CD14-positive monocyte (primary cell): ENCODE results near the gene KCNQ1. TPM values are rescaled to one million over a fixed set of nuclear protein-coding genes. Genes with fewer than 3 reads are reported as not detected.

Experiments used
- DNase-seq, 3 donors: peaks; one replicate each; pipeline ENCODE4 v3.0.0-alpha.2; 2011 to 2022
- H2AFZ ChIP-seq: 2 replicates; pipeline ENCODE4 v1.6.0; 2012; ENCODE audit warnings: mild to moderate bottlenecking, low read depth, low read length, inconsistent platforms; ENCODE audit not compliant: insufficient read depth, poor library complexity, severe bottlenecking
- H3K27ac ChIP-seq, 2 donors: 1 replicate in 1 of 2; 2 replicates in 1 of 2; pipeline ENCODE4 v1.5.1; 2012 to 2013; ENCODE audit warnings: low read length in 2 of 2, control low read depth in 1 of 2, inconsistent platforms in 1 of 2, low read depth in 1 of 2, mild to moderate bottlenecking in 1 of 2
- H3K27me3 ChIP-seq, 2 donors: one replicate each; pipeline versions ENCODE4 v1.6.0 to v1.6.1; 2011 to 2013; ENCODE audit warnings: low read length in 2 of 2; ENCODE audit not compliant: control insufficient read depth in 2 of 2, insufficient read depth in 2 of 2
- H3K36me3 ChIP-seq, 2 donors: replicated peaks in 1 of 2; 1 replicate in 1 of 2; 2 replicates in 1 of 2; pipeline versions ENCODE4 v1.5.1 to v1.6.1; 2012 to 2013; ENCODE audit warnings: low read length in 2 of 2, control low read depth in 1 of 2, inconsistent platforms in 1 of 2, mild to moderate bottlenecking in 1 of 2; ENCODE audit not compliant: insufficient read depth in 2 of 2, control insufficient read depth in 1 of 2
- H3K4me1 ChIP-seq, 2 donors: 1 replicate in 1 of 2; 2 replicates in 1 of 2; pipeline versions ENCODE4 v1.5.1 to v1.6.1; 2012 to 2013; ENCODE audit warnings: low read length in 2 of 2, control low read depth in 1 of 2, inconsistent platforms in 1 of 2, mild to moderate bottlenecking in 1 of 2, moderate library complexity in 1 of 2; ENCODE audit not compliant: insufficient read depth in 2 of 2, control insufficient read depth in 1 of 2
- H3K4me2 ChIP-seq: replicated peaks from 2 replicates; pipeline ENCODE3; 2012; ENCODE audit warnings: low read length, moderate library complexity, mild to moderate bottlenecking; ENCODE audit not compliant: poor library complexity, severe bottlenecking; ENCODE audit errors: extremely low read depth
- H3K4me3 ChIP-seq, 3 experiments: fragments of 200-600 bp in 1 of 3; sonication (generic) in 1 of 3; replicated peaks in 1 of 3; 1 replicate in 2 of 3; 2 replicates in 1 of 3; pipeline ENCODE4 v1.5.1; 2011 to 2013; ENCODE audit warnings: low read length in 3 of 3, mild to moderate bottlenecking in 3 of 3, control low read depth in 2 of 3, low read depth in 2 of 3, inconsistent platforms in 1 of 3, moderate library complexity in 1 of 3
- H3K79me2 ChIP-seq: 2 replicates; pipeline ENCODE4 v1.6.0; 2012; ENCODE audit warnings: mild to moderate bottlenecking, control low read depth, inconsistent platforms, low read length, moderate library complexity; ENCODE audit not compliant: insufficient read depth
- H3K9ac ChIP-seq: 2 replicates; pipeline ENCODE4 v1.6.0; 2017; ENCODE audit warnings: low read length, mild to moderate bottlenecking; ENCODE audit not compliant: insufficient read depth, poor library complexity, severe bottlenecking
- H3K9me3 ChIP-seq, 2 donors: replicated peaks in 1 of 2; 1 replicate in 1 of 2; 2 replicates in 1 of 2; pipeline versions ENCODE4 v1.5.1 to v1.6.1; 2012 to 2013; ENCODE audit warnings: low read length in 2 of 2, control low read depth in 1 of 2; ENCODE audit not compliant: control insufficient read depth in 1 of 2, insufficient read depth in 1 of 2
- H4K20me1 ChIP-seq: 2 replicates; pipeline ENCODE4 v1.6.0; 2012; ENCODE audit warnings: mild to moderate bottlenecking, low read length, control low read depth, moderate library complexity; ENCODE audit not compliant: insufficient read depth
- H3K27ac Mint-ChIP-seq, 7 donors: one replicate each; pipeline ENCODE4 v1.8.0; 2020; ENCODE audit warnings: mild to moderate bottlenecking in 7 of 7, mixed read lengths in 7 of 7, moderate library complexity in 6 of 7, inconsistent platforms in 2 of 7
- H3K27me3 Mint-ChIP-seq, 3 donors: one replicate each; pipeline ENCODE4 v1.8.0; 2021 to 2022; ENCODE audit warnings: low read depth in 3 of 3, mild to moderate bottlenecking in 3 of 3, mixed read lengths in 3 of 3, moderate library complexity in 3 of 3, inconsistent platforms in 1 of 3
- H3K36me3 Mint-ChIP-seq, 2 donors: one replicate each; pipeline ENCODE4 v1.8.0; 2020; ENCODE audit warnings: mixed read lengths in 2 of 2, inconsistent platforms in 1 of 2, mild to moderate bottlenecking in 1 of 2
- H3K4me1 Mint-ChIP-seq: one replicate; pipeline ENCODE4 v1.8.0; 2020; ENCODE audit warnings: mild to moderate bottlenecking, mixed read lengths
- H3K4me3 Mint-ChIP-seq, 2 donors: one replicate each; pipeline ENCODE4 v1.8.0; 2020; ENCODE audit warnings: mild to moderate bottlenecking in 2 of 2, mixed read lengths in 2 of 2, moderate library complexity in 1 of 2
- H3K9me3 Mint-ChIP-seq, 7 donors: one replicate each; pipeline ENCODE4 v1.8.0; 2020 to 2022; ENCODE audit warnings: mixed read lengths in 7 of 7, mild to moderate bottlenecking in 6 of 7, moderate library complexity in 6 of 7, inconsistent platforms in 2 of 7
- WGBS: methylation state at CpG from one replicate; pipeline ENCODE4 v1.1.5; 2013; ENCODE audit warnings: missing lambda C conversion rate; ENCODE audit not compliant: insufficient coverage; 5-methylcytosine and 5-hydroxymethylcytosine counted together
- intact Hi-C, 2 donors: fragments of 100-400 bp; cut with micrococcal nuclease; formaldehyde crosslinking; loops; one replicate each; pipeline versions ENCODE4 v1.15.0 to v1.15.1; 2023
- polyA plus RNA-seq, 3 donors: library from polyadenylated mRNA; depleted of rRNA in 1 of 3; unstranded in 2 of 3; stranded (reverse) in 1 of 3; fragments of 300-500 nt in 2 of 3; fragments of >200 nt in 1 of 3; fragmentation: Illumina TruSeq in 2 of 3; gene quantifications; 1 replicate in 2 of 3; 2 replicates in 1 of 3; pipeline ENCODE4 v1.2.3, GENCODE V29; 2012 to 2021
- TF ChIP-seq, protein P1 (sequence below): fragments of 200-600 bp; IDR thresholded peaks from one replicate; pipeline ENCODE4 v1.8.0; 2022; ENCODE audit warnings: antibody characterized with exemption, mild to moderate bottlenecking

The KCNQ1 gene
- polyA plus RNA-seq, 3 donors: 14.9 to 31.8 (median 21.6) TPM

DNA sequence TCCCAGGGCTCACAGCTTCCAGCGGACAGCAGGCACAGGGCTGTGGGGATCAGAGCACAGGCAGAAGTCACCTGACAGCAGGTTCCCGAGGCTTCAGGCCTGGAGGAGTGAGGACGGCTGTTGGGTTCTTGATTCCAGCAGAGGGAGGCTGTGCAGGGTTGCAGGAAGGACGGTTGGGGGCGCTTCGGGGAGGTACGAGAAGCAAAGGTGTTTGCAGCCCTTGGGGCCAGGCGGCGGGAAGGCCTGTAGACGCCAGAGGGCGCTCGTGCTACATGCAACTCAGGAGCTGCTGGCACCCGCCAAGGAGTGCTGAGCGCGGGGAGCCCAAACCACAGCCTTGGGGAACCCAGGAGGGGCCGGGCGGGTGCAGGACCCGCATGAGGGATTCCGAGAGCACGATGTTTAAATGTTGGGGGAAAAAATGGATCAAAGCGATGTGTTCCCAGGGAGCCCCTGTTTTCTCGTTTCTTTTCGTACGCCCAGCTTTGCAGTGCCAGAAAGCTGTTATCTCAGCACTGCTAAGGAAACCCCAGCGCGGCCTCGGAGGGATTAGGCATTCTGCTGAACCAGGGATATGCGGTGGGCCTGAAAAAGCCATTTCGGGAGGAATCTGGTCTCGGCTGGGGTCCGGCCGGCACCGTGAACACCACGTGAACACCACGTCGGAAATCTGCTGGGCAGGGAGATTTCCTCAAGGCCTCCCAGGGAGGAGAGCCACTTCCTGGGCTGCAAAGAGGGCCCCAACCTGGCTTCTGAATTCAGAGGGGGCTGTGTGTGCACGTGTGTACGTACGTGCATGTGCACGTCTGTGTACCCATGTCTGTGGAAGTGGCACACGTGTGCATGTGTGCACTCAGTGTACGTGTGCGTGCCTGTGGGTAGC lies 88.1 kb downstream of the KCNQ1 start:
- Histone ChIP-seq H3K27ac (peak overlapping the region; percentile 15 to 63), H3K4me3 (peak overlapping the region in 2 of 3 experiments; percentile 25 to 71), H4K20me1 (peaks cover 100% of the 10 kb centered on the region), H3K36me3 (peaks cover 19 to 33% of the 10 kb centered on the region in 2 donors), H3K9me3 (no peaks in the 10 kb centered on the region), H3K4me1 (peaks cover 31 to 39% of the 10 kb centered on the region in 2 donors), H3K79me2 (peaks cover 20% of the 10 kb centered on the region), H3K27me3 (no peaks in the 10 kb centered on the region), H2AFZ (no peak overlapping the region), H3K4me2 (peak overlapping the region; percentile 80), H3K9ac (peak overlapping the region; percentile 10)
- peak overlapping the region; percentile 71 to 91 for H3K4me3 Mint-ChIP-seq
- WGBS: 3% methylated on average over 42 of the region's 43 CpGs
- TF ChIP-seq, protein P1, sequence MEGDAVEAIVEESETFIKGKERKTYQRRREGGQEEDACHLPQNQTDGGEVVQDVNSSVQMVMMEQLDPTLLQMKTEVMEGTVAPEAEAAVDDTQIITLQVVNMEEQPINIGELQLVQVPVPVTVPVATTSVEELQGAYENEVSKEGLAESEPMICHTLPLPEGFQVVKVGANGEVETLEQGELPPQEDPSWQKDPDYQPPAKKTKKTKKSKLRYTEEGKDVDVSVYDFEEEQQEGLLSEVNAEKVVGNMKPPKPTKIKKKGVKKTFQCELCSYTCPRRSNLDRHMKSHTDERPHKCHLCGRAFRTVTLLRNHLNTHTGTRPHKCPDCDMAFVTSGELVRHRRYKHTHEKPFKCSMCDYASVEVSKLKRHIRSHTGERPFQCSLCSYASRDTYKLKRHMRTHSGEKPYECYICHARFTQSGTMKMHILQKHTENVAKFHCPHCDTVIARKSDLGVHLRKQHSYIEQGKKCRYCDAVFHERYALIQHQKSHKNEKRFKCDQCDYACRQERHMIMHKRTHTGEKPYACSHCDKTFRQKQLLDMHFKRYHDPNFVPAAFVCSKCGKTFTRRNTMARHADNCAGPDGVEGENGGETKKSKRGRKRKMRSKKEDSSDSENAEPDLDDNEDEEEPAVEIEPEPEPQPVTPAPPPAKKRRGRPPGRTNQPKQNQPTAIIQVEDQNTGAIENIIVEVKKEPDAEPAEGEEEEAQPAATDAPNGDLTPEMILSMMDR: peak; percentile 97
- H3K9me3 Mint-ChIP-seq: no peaks in the 10 kb centered on the region
- DNase-seq: peak; percentile 80 to 89 (median 85)
- H3K27ac Mint-ChIP-seq: peak overlapping the region; percentile 6 to 91 (median 89)
- peaks cover 3 to 16% (median 4%) of the 10 kb centered on the region in 3 donors for H3K27me3 Mint-ChIP-seq
- peaks cover 30 to 57% of the 10 kb centered on the region in 2 donors for H3K36me3 Mint-ChIP-seq
- intact Hi-C loops: loop anchor here (1.0 to 10.0 kb wide), 5 partner anchors 231 to 559 kb away; partner anchors contain the start of genes C11orf21 (in 1 of the 2) and TSPAN32 (in 1 of the 2)
- peaks cover 38% of the 10 kb centered on the region for H3K4me1 Mint-ChIP-seq

DNA sequence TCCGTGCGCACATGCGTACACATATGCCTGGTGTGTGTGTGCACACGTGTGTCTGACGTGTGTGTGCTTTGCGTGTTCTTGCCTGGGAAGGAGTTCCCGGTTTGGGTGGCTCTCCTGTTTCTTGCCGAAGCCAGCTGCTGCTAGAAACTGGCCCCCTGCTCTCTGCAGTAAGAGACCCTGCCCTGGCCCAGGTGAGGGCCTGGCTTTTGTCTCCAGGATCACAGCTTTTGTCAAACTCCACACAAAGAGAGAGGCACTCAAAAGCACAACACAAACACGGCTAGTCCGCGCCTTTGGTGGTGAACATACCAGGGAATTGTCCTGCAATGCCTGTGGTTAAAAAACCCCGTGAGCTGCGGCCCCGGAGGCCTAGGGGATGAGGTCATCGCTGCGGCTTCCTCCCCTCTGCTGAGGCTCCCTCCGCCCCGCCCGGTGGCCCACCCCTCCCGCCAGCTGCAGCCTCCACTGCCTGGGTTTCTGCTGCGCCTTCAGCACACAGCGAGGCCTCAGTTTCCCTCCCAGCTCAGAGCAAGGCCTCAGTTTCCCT lies 88.9 kb downstream of the KCNQ1 start:
- Mint-ChIP-seq H3K27me3 (peaks cover 3 to 16% (median 7%) of the 10 kb centered on the region in 3 donors), H3K27ac (peak overlapping the region; percentile 53 to 91 (median 90)), H3K4me1 (peaks cover 37% of the 10 kb centered on the region), H3K4me3 (peak overlapping the region; percentile 71 to 91), H3K9me3 (no peaks in the 10 kb centered on the region), H3K36me3 (peaks cover 31 to 50% of the 10 kb centered on the region in 2 donors)
- peak overlapping the region; percentile 80 for H3K4me2 ChIP-seq
- H3K4me1 ChIP-seq: peaks cover 30 to 38% of the 10 kb centered on the region in 2 donors
- 10% methylated on average over 22 of the region's 22 CpGs for WGBS
- H3K27me3 ChIP-seq: no peaks in the 10 kb centered on the region
- H3K9ac ChIP-seq: peak overlapping the region; percentile 10
- H3K27ac ChIP-seq: peak overlapping the region; percentile 15 to 63
- TF ChIP-seq, protein P1: no peak
- peaks cover 100% of the 10 kb centered on the region for H4K20me1 ChIP-seq
- H3K9me3 ChIP-seq: no peaks in the 10 kb centered on the region
- peak overlapping the region; percentile 37 for H2AFZ ChIP-seq
- H3K79me2 ChIP-seq: peaks cover 20% of the 10 kb centered on the region
- peaks cover 19 to 26% of the 10 kb centered on the region in 2 donors for H3K36me3 ChIP-seq
- intact Hi-C loops: loop anchor here (2.0 to 10.0 kb wide), 4 partner anchors 231 to 559 kb away; partner anchors contain the start of genes C11orf21 (in 1 of the 2) and TSPAN32 (in 1 of the 2)
- H3K4me3 ChIP-seq: peak overlapping the region in 2 of 3 experiments; percentile 25 to 71
- peak; percentile 81 to 91 (median 84) for DNase-seq
